Right atrium auricular region (tissue), 2 donors: ENCODE results near the gene CD300C. TPM values are rescaled to one million over a fixed set of nuclear protein-coding genes. Genes with fewer than 3 reads are reported as not detected.

Experiments
- DNase-seq: peaks from one replicate; pipeline ENCODE4 v3.0.0-alpha.2; 2019; ENCODE audit warnings: low spot score
- H3K27ac ChIP-seq, 2 donors: fragments of 200-600 bp; sonication (generic); 1 replicate in 1 of 2; 2 replicates in 1 of 2; pipeline ENCODE4 v1.5.1; 2016 to 2019
- H3K27me3 ChIP-seq, 2 donors: fragments of 200-600 bp; sonication (generic); one replicate each; pipeline versions ENCODE4 v1.5.1 to v1.6.0; 2017 to 2019
- H3K36me3 ChIP-seq: fragments of 200-600 bp; sonication (generic); one replicate; pipeline ENCODE4 v1.5.1; 2016
- H3K4me1 ChIP-seq, 2 donors: fragments of 200-600 bp; sonication (generic); one replicate each; pipeline versions ENCODE4 v1.5.1 to v1.6.0; 2017 to 2019
- H3K4me3 ChIP-seq, 2 donors: fragments of 200-600 bp; sonication (generic); 1 replicate in 1 of 2; 2 replicates in 1 of 2; pipeline ENCODE4 v1.5.1; 2017 to 2019; ENCODE audit warnings: mild to moderate bottlenecking in 1 of 2, moderate library complexity in 1 of 2
- H3K9me3 ChIP-seq, 2 donors: fragments of 200-600 bp; sonication (generic); one replicate each; pipeline ENCODE4 v1.5.1; 2019
- total RNA-seq, 2 donors: library from RNA; depleted of rRNA; stranded (reverse); fragments of >200 nt; gene quantifications; one replicate each; pipeline ENCODE4 v1.1.0, GENCODE V29; 2016
- TF ChIP-seq, protein P1 (sequence below), 2 donors: fragments of 200-600 bp; sonication (generic); IDR thresholded peaks; one replicate each; pipeline ENCODE4 v1.5.1; 2019; ENCODE audit warnings: antibody characterized with exemption in 2 of 2

The CD300C gene
- total RNA-seq, 2 donors from 2014 or later: 0.98 TPM; not detected in 1

DNA sequence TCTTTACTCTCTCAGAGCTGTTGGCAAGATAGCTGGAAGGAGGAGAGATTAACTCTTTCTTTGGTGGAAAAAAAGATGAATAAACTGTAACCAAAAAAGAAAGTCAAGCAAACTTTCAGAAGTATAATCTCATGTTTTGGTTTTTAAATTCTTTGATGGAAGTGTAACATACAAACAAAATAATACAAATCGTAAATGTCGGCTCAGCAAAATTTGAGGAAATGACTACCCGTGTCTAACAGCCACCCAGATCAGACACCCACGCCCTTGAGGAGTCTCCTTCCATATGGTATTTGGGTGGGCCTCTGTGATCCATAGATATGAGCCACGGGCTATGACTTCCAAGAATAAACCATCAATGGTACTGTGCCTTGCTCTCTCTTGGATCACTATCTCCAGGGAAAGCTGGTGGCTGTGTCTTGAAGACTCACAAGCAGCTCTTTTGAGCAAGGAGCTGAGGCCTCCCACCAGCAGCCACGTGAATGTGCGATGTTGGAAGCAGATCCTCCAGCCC, 9.6 kb upstream of the CD300C start:
- no peak overlapping the region for H3K27ac ChIP-seq
- H3K4me3 ChIP-seq: no peak overlapping the region
- no peaks in the 10 kb centered on the region for H3K27me3 ChIP-seq
- TF ChIP-seq, protein P1, sequence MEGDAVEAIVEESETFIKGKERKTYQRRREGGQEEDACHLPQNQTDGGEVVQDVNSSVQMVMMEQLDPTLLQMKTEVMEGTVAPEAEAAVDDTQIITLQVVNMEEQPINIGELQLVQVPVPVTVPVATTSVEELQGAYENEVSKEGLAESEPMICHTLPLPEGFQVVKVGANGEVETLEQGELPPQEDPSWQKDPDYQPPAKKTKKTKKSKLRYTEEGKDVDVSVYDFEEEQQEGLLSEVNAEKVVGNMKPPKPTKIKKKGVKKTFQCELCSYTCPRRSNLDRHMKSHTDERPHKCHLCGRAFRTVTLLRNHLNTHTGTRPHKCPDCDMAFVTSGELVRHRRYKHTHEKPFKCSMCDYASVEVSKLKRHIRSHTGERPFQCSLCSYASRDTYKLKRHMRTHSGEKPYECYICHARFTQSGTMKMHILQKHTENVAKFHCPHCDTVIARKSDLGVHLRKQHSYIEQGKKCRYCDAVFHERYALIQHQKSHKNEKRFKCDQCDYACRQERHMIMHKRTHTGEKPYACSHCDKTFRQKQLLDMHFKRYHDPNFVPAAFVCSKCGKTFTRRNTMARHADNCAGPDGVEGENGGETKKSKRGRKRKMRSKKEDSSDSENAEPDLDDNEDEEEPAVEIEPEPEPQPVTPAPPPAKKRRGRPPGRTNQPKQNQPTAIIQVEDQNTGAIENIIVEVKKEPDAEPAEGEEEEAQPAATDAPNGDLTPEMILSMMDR (IDR thresholded peaks at IDR 0.05): no peak
- no peaks in the 10 kb centered on the region for H3K9me3 ChIP-seq
- no peaks in the 10 kb centered on the region for H3K36me3 ChIP-seq
- no peaks in the 10 kb centered on the region for H3K4me1 ChIP-seq
- DNase-seq: no peak

DNA sequence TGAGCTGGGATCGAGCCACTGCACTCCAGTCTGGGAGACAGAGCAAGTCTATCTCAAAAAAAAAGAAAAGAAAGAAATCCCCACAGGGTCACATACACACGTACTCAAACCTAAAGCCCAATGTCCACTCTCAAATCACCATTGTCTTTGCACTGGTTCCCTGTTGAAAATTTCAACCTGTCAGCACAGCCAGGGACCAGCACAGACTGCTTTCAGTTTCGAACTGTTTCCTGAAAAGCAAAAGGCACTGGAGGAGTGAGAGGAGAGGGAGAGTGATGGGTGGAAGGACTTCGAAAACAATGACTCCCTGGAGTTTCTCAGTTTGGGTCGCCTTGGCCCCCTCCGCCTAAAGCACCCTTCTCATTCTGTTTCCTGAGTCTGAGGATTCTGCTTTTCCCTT, 9.0 kb upstream of the CD300C start:
- no peak overlapping the region for H3K27ac ChIP-seq
- H3K27me3 ChIP-seq: no peaks in the 10 kb centered on the region
- TF ChIP-seq, protein P1 (IDR thresholded peaks at IDR 0.05): no peak
- H3K9me3 ChIP-seq: no peaks in the 10 kb centered on the region
- no peaks in the 10 kb centered on the region for H3K4me1 ChIP-seq
- H3K36me3 ChIP-seq: no peaks in the 10 kb centered on the region
- DNase-seq: no peak
- no peak overlapping the region for H3K4me3 ChIP-seq

DNA sequence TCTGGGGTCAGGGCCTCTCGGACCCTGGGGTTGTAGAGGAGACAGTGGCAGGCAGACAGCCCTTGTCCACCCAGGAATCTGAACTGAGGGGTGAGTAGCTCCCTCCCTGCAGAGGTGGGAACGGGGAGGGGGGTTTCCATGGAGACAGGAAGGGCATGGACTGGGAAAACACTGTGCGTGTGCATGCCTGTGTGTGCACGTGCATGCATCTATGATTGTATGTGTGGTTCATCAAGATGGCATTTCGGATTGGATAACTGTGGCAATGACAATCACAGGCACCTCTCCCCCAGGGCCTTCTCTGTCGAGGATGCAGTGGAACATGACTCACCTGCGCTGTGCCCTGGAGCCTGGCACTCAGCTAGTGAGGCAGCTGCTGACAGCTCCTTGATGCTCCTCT, 6.1 kb upstream of the CD300C start:
- Histone ChIP-seq H3K27ac (no peak overlapping the region), H3K4me3 (no peak overlapping the region), H3K4me1 (no peaks in the 10 kb centered on the region), H3K9me3 (no peaks in the 10 kb centered on the region), H3K27me3 (no peaks in the 10 kb centered on the region), H3K36me3 (no peaks in the 10 kb centered on the region)
- DNase-seq: no peak
- TF ChIP-seq, protein P1 (IDR thresholded peaks at IDR 0.05): no peak

DNA sequence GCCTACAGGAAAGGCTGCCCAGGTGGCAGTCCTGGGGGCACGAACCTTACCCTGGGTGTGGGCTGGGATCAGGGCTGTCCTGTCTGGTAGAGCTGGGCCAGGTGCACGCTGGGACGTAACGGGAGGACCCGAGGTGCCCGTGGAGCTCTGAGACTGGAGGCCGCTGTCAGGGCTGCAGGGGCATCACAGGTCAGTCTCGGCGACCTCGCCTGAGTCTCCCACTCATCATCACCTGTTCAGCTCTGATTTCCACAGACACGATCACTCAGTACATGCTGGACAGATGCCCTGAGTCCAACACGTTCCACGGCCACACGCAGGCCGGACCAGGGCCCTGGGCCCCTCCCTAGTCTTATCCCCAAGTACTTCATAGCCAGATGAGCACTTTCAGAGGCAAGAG, 4.7 kb upstream of the CD300C start:
- Histone ChIP-seq H3K27ac (no peak overlapping the region), H3K36me3 (no peaks in the 10 kb centered on the region), H3K27me3 (no peaks in the 10 kb centered on the region), H3K9me3 (no peaks in the 10 kb centered on the region), H3K4me1 (no peaks in the 10 kb centered on the region), H3K4me3 (no peak overlapping the region)
- TF ChIP-seq, protein P1 (IDR thresholded peaks at IDR 0.05): no peak
- no peak for DNase-seq

DNA sequence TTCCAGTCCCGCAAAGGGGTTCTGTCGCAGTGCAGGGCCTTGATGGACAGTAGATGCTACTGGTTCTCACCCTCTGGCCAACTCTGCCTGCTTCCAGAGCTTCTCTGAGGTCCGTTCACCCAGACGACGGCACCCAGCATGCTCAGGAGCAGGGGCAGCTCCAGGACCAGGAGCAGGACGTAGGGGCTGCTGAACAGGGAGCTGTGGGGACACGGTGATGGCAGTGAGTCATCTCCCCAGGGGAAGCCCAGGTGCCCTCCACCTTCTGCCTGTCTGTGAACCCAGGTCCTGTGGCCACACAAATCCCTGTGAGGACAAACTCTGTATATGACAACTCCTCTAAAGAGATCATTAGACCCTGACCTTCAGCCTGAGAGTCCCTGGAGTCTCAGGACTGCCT, 3.4 kb upstream of the CD300C start:
- DNase-seq: no peak
- Histone ChIP-seq H3K4me3 (no peak overlapping the region), H3K4me1 (no peaks in the 10 kb centered on the region), H3K27ac (no peak overlapping the region), H3K9me3 (no peaks in the 10 kb centered on the region), H3K27me3 (no peaks in the 10 kb centered on the region), H3K36me3 (no peaks in the 10 kb centered on the region)
- TF ChIP-seq, protein P1 (IDR thresholded peaks at IDR 0.05): no peak

DNA sequence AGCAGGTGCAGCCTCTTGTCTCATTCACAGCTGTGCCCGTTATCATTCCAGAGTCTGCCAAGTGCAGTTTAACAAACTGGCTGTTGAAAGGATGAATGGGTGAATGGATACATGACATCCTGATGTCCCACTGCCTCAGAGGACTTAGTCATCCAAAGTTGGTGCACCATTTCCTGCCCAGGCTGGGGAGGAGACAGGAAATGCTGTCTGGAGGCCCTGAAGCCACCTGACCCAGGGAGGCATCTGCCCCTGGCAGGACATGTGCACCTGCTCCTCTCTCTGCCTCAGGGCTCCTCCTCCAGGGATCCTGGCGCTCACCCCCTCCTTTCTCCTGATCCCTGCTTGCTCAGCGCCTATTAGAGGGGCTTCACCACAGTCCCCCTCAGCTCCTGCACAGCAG, 1.8 kb upstream of the CD300C start:
- Histone ChIP-seq H3K4me3 (no peak overlapping the region), H3K9me3 (no peaks in the 10 kb centered on the region), H3K36me3 (no peaks in the 10 kb centered on the region), H3K27me3 (no peaks in the 10 kb centered on the region), H3K27ac (no peak overlapping the region), H3K4me1 (no peaks in the 10 kb centered on the region)
- TF ChIP-seq, protein P1 (IDR thresholded peaks at IDR 0.05): no peak
- no peak for DNase-seq
